CD14-positive monocyte (primary cell): Measurements from ENCODE around the gene CHN2. TPM values are rescaled to one million over a fixed set of nuclear protein-coding genes. Genes with fewer than 3 reads are reported as not detected.
A peak's percentile ranks its signal among the peaks of the same experiment; 100 is the strongest.

Source experiments
- DNase-seq, 3 donors: peaks; one replicate each; pipeline ENCODE4 v3.0.0-alpha.2; 2011 to 2022
- H2AFZ ChIP-seq: 2 replicates; pipeline ENCODE4 v1.6.0; 2012; ENCODE audit warnings: mild to moderate bottlenecking, low read depth, low read length, inconsistent platforms; ENCODE audit not compliant: insufficient read depth, poor library complexity, severe bottlenecking
- H3K27ac ChIP-seq, 2 donors: 1 replicate in 1 of 2; 2 replicates in 1 of 2; pipeline ENCODE4 v1.5.1; 2012 to 2013; ENCODE audit warnings: low read length in 2 of 2, control low read depth in 1 of 2, inconsistent platforms in 1 of 2, low read depth in 1 of 2, mild to moderate bottlenecking in 1 of 2
- H3K27me3 ChIP-seq, 2 donors: one replicate each; pipeline versions ENCODE4 v1.6.0 to v1.6.1; 2011 to 2013; ENCODE audit warnings: low read length in 2 of 2; ENCODE audit not compliant: control insufficient read depth in 2 of 2, insufficient read depth in 2 of 2
- H3K36me3 ChIP-seq, 2 donors: replicated peaks in 1 of 2; 1 replicate in 1 of 2; 2 replicates in 1 of 2; pipeline versions ENCODE4 v1.5.1 to v1.6.1; 2012 to 2013; ENCODE audit warnings: low read length in 2 of 2, control low read depth in 1 of 2, inconsistent platforms in 1 of 2, mild to moderate bottlenecking in 1 of 2; ENCODE audit not compliant: insufficient read depth in 2 of 2, control insufficient read depth in 1 of 2
- H3K4me1 ChIP-seq, 2 donors: 1 replicate in 1 of 2; 2 replicates in 1 of 2; pipeline versions ENCODE4 v1.5.1 to v1.6.1; 2012 to 2013; ENCODE audit warnings: low read length in 2 of 2, control low read depth in 1 of 2, inconsistent platforms in 1 of 2, mild to moderate bottlenecking in 1 of 2, moderate library complexity in 1 of 2; ENCODE audit not compliant: insufficient read depth in 2 of 2, control insufficient read depth in 1 of 2
- H3K4me2 ChIP-seq: replicated peaks from 2 replicates; pipeline ENCODE3; 2012; ENCODE audit warnings: low read length, moderate library complexity, mild to moderate bottlenecking; ENCODE audit not compliant: poor library complexity, severe bottlenecking; ENCODE audit errors: extremely low read depth
- H3K4me3 ChIP-seq, 3 experiments: fragments of 200-600 bp in 1 of 3; sonication (generic) in 1 of 3; replicated peaks in 1 of 3; 1 replicate in 2 of 3; 2 replicates in 1 of 3; pipeline ENCODE4 v1.5.1; 2011 to 2013; ENCODE audit warnings: low read length in 3 of 3, mild to moderate bottlenecking in 3 of 3, control low read depth in 2 of 3, low read depth in 2 of 3, inconsistent platforms in 1 of 3, moderate library complexity in 1 of 3
- H3K79me2 ChIP-seq: 2 replicates; pipeline ENCODE4 v1.6.0; 2012; ENCODE audit warnings: mild to moderate bottlenecking, control low read depth, inconsistent platforms, low read length, moderate library complexity; ENCODE audit not compliant: insufficient read depth
- H3K9ac ChIP-seq: 2 replicates; pipeline ENCODE4 v1.6.0; 2017; ENCODE audit warnings: low read length, mild to moderate bottlenecking; ENCODE audit not compliant: insufficient read depth, poor library complexity, severe bottlenecking
- H3K9me3 ChIP-seq, 2 donors: replicated peaks in 1 of 2; 1 replicate in 1 of 2; 2 replicates in 1 of 2; pipeline versions ENCODE4 v1.5.1 to v1.6.1; 2012 to 2013; ENCODE audit warnings: low read length in 2 of 2, control low read depth in 1 of 2; ENCODE audit not compliant: control insufficient read depth in 1 of 2, insufficient read depth in 1 of 2
- H4K20me1 ChIP-seq: 2 replicates; pipeline ENCODE4 v1.6.0; 2012; ENCODE audit warnings: mild to moderate bottlenecking, low read length, control low read depth, moderate library complexity; ENCODE audit not compliant: insufficient read depth
- H3K27ac Mint-ChIP-seq, 7 donors: one replicate each; pipeline ENCODE4 v1.8.0; 2020; ENCODE audit warnings: mild to moderate bottlenecking in 7 of 7, mixed read lengths in 7 of 7, moderate library complexity in 6 of 7, inconsistent platforms in 2 of 7
- H3K27me3 Mint-ChIP-seq, 3 donors: one replicate each; pipeline ENCODE4 v1.8.0; 2021 to 2022; ENCODE audit warnings: low read depth in 3 of 3, mild to moderate bottlenecking in 3 of 3, mixed read lengths in 3 of 3, moderate library complexity in 3 of 3, inconsistent platforms in 1 of 3
- H3K36me3 Mint-ChIP-seq, 2 donors: one replicate each; pipeline ENCODE4 v1.8.0; 2020; ENCODE audit warnings: mixed read lengths in 2 of 2, inconsistent platforms in 1 of 2, mild to moderate bottlenecking in 1 of 2
- H3K4me1 Mint-ChIP-seq: one replicate; pipeline ENCODE4 v1.8.0; 2020; ENCODE audit warnings: mild to moderate bottlenecking, mixed read lengths
- H3K4me3 Mint-ChIP-seq, 2 donors: one replicate each; pipeline ENCODE4 v1.8.0; 2020; ENCODE audit warnings: mild to moderate bottlenecking in 2 of 2, mixed read lengths in 2 of 2, moderate library complexity in 1 of 2
- H3K9me3 Mint-ChIP-seq, 7 donors: one replicate each; pipeline ENCODE4 v1.8.0; 2020 to 2022; ENCODE audit warnings: mixed read lengths in 7 of 7, mild to moderate bottlenecking in 6 of 7, moderate library complexity in 6 of 7, inconsistent platforms in 2 of 7
- WGBS: methylation state at CpG from one replicate; pipeline ENCODE4 v1.1.5; 2013; ENCODE audit warnings: missing lambda C conversion rate; ENCODE audit not compliant: insufficient coverage; 5-methylcytosine and 5-hydroxymethylcytosine counted together
- intact Hi-C, 2 donors: fragments of 100-400 bp; cut with micrococcal nuclease; formaldehyde crosslinking; loops; one replicate each; pipeline versions ENCODE4 v1.15.0 to v1.15.1; 2023
- polyA plus RNA-seq, 3 donors: library from polyadenylated mRNA; depleted of rRNA in 1 of 3; unstranded in 2 of 3; stranded (reverse) in 1 of 3; fragments of 300-500 nt in 2 of 3; fragments of >200 nt in 1 of 3; fragmentation: Illumina TruSeq in 2 of 3; gene quantifications; 1 replicate in 2 of 3; 2 replicates in 1 of 3; pipeline ENCODE4 v1.2.3, GENCODE V29; 2012 to 2021
- TF ChIP-seq, protein P1 (sequence below): fragments of 200-600 bp; IDR thresholded peaks from one replicate; pipeline ENCODE4 v1.8.0; 2022; ENCODE audit warnings: antibody characterized with exemption, mild to moderate bottlenecking

Gene CHN2
- polyA plus RNA-seq, 3 donors: 26.6 to 66.5 (median 44.8) TPM

GRCh38 chr7:29449569-29450260 is 255.1 kb downstream of the CHN2 start:
- Mint-ChIP-seq H3K27me3 (no peaks in the 10 kb centered on the region), H3K9me3 (no peaks in the 10 kb centered on the region), H3K36me3 (peaks cover 6 to 12% of the 10 kb centered on the region in 2 donors), H3K4me3 (no peak overlapping the region), H3K27ac (peak overlapping the region in 1 of 7 donors; percentile 53), H3K4me1 (no peaks in the 10 kb centered on the region)
- H4K20me1 ChIP-seq: no peaks in the 10 kb centered on the region
- H2AFZ ChIP-seq: no peak overlapping the region
- H3K4me1 ChIP-seq: no peaks in the 10 kb centered on the region
- no peak overlapping the region for H3K4me3 ChIP-seq
- DNase-seq: no peak
- H3K79me2 ChIP-seq: no peaks in the 10 kb centered on the region
- intact Hi-C loops: no loop called here
- no peaks in the 10 kb centered on the region for H3K36me3 ChIP-seq
- no peaks in the 10 kb centered on the region for H3K27me3 ChIP-seq
- H3K9ac ChIP-seq: no peak overlapping the region
- 100% methylated on average over 1 of the region's 3 CpGs for WGBS
- no peak overlapping the region for H3K27ac ChIP-seq
- H3K9me3 ChIP-seq: no peaks in the 10 kb centered on the region
- TF ChIP-seq, protein P1, sequence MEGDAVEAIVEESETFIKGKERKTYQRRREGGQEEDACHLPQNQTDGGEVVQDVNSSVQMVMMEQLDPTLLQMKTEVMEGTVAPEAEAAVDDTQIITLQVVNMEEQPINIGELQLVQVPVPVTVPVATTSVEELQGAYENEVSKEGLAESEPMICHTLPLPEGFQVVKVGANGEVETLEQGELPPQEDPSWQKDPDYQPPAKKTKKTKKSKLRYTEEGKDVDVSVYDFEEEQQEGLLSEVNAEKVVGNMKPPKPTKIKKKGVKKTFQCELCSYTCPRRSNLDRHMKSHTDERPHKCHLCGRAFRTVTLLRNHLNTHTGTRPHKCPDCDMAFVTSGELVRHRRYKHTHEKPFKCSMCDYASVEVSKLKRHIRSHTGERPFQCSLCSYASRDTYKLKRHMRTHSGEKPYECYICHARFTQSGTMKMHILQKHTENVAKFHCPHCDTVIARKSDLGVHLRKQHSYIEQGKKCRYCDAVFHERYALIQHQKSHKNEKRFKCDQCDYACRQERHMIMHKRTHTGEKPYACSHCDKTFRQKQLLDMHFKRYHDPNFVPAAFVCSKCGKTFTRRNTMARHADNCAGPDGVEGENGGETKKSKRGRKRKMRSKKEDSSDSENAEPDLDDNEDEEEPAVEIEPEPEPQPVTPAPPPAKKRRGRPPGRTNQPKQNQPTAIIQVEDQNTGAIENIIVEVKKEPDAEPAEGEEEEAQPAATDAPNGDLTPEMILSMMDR: no peak
- H3K4me2 ChIP-seq: no peak overlapping the region

- no peak for DNase-seq
- Mint-ChIP-seq H3K27me3 (no peaks in the 10 kb centered on the region), H3K36me3 (peaks cover 10 to 15% of the 10 kb centered on the region in 2 donors), H3K4me3 (no peak overlapping the region), H3K9me3 (no peaks in the 10 kb centered on the region), H3K4me1 (no peaks in the 10 kb centered on the region), H3K27ac (no peak overlapping the region)
- Histone ChIP-seq H4K20me1 (peaks cover 11% of the 10 kb centered on the region), H3K27ac (no peak overlapping the region), H3K9me3 (no peaks in the 10 kb centered on the region), H2AFZ (no peak overlapping the region), H3K36me3 (no peaks in the 10 kb centered on the region), H3K9ac (no peak overlapping the region), H3K27me3 (no peaks in the 10 kb centered on the region), H3K4me1 (no peaks in the 10 kb centered on the region), H3K79me2 (no peaks in the 10 kb centered on the region), H3K4me3 (no peak overlapping the region), H3K4me2 (no peak overlapping the region)
- intact Hi-C loops: no loop called here
- no CpG with 5 or more reads among the region's 2 CpGs for WGBS
- TF ChIP-seq, protein P1: no peak
Measured at GRCh38 chr7:29453021-29453420, 258.4 kb downstream of the CHN2 start.
